Stimulated activated CD8-positive, alpha-beta memory T cell treated with anti-CD3 and anti-CD28 coated beads, Interleukin-12 subunit alpha, Interleukin-12 subunit beta, amount 100 ng/mL, for 4 hours (primary cell): Measurements from ENCODE around the gene FAM111B.

Source experiments
- DNase-seq: peaks from one replicate; pipeline ENCODE4 v3.0.0-alpha.2; 2020; ENCODE audit warnings: low read depth

The FAM111B gene

DNA sequence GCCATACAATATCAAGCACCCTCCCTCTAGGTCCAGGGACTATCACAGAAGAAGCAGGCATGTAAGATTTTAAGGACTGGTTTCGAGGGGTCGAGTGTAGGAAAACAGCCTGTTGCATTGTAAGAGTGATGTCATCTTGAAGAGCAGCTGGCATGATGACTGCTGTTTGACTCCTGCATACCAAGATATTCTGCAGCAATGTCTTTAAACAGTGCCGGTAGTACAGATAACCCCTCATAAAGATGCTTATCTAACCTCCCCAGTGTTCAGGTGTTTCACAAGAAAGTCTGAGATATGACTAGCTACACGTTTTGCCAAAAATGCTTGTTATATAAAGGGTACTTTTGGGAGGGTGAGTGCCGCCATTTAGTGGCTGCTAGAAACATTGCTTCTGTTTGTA is 47.6 kb downstream of the FAM111B start:
- no peak for DNase-seq

- no peak for DNase-seq
Measured at GRCh38 chr11:59157433-59157832, 50.4 kb downstream of the FAM111B start.

- no peak for DNase-seq
Measured at GRCh38 chr11:59158206-59159068, 51.4 kb downstream of the FAM111B start.

GRCh38 chr11:59164028-59164427 is 57.0 kb downstream of the FAM111B start:
- no peak for DNase-seq

DNA sequence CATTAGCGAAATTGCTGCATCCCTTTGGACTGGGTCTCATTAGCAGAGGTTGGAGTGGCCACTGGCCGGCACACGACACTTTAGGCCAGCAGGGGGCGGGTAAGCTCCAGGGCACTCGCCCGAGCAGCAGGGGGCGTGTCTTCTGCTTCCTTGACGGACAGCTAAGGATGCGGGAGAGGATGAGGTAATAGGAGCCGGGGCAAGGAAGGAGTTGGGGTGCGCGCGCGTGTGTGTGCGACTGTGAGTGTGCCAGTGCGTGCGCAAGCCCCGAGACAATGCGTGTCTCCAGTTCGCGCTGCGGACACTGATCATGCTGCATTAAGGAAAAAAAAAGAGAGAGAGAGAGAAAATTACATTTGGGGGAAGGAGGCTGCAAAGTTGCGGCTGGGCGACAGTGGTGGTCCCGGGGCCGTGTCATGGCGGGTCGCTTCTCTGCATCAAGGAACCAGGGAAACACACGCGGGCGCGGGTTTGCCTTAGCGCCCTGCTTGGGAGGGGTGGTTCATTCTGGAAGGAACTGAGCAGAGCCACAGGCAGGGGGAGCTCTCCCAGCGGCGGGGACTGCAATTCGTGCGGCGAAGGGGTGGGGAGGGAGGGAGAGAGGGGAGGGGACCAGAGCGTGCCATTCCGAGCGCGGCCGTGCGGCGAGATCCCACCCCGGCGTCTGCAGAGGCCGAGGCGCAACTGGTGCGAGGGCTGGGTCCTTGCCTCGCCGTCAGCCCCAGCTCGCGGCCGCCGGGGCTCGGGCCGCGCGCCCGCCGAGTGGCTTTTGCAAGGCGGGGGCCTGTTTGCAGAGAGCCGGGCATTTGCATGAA is 64.7 kb downstream of the FAM111B start, which contains the start of gene DTX4:
TSS of gene DTX4 (plus strand) at position 625 of the 815 bp plus-strand sequence. CDS start 464 bp downstream, outside the sequence.
- peak; percentile 71 for DNase-seq

DNA sequence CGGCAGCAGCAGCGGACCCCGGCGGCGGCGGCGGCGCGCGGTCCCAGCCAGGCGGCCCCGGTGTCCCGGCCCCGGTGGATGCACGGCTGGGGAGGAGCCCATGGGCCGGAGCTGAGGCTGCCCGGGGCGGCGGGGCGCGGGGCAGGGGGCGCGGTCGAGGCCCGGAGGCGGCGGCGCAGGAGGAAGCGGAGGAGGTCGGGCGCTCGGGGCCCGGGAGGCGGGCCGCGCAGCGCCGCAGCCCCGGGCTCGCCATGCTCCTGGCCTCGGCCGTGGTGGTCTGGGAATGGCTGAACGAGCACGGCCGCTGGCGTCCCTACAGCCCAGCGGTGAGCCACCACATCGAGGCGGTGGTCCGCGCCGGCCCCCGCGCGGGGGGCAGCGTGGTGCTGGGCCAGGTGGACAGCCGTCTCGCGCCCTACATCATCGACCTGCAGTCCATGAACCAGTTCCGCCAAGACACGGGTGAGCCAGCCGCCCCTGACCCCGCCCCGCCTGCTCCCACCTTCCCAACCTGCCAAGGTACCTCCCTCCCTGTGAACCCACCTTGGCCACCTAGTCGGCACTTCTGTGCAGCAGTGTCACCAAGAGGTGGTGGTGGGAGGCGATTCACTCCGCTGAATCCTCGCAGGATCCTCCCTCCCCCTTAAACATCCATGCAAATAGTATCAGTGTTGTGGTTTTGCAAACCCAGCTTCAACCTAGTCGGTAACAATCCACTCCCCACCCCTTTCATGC is 65.5 kb downstream of the FAM111B start:
- no peak for DNase-seq

DNA sequence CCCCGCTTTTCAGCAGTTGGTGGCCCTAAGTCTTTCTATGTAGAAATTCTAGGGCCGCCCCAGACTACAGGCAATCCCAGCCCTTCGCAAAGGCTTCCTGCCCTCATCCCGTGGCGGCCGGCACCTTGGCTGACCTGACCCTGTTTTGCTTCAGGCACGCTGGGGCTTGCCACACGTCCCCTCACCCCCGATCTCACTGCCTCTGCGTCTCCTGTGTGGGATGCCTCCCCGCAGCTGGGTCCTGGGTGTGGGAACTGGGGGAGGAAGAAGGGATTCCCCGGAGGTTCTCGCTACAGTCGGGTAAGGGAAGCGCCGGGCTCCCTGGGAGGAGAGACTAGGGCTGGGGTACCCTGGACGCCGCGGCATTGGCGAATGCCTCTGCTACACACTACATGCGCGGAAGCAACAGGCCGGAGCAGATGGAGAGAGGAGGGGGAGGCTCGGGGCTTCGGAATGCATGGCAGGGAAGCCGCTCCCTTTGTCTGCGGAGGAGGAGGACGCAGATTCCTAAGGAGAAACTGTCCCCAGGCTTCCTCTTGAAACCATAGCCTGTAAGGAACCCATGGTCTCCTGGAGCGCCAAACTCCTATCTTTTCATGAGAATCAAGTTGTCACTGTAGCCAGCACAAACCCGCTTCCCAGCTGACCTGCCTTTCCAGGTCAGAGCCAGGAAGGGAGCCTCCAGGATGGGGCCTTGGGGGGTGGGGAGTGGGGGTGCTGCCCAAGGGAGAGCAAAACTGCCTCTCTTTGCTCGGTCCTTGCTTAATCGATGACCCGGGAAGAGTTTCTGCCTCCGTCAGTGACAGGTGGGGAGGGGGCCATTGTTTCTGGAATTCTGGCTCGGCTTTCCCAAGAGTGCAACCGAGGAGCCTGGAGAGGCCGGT is 66.3 kb downstream of the FAM111B start:
- DNase-seq, result no peak

GRCh38 chr11:59173964-59174663 is 67.1 kb downstream of the FAM111B start:
- no peak for DNase-seq

DNA sequence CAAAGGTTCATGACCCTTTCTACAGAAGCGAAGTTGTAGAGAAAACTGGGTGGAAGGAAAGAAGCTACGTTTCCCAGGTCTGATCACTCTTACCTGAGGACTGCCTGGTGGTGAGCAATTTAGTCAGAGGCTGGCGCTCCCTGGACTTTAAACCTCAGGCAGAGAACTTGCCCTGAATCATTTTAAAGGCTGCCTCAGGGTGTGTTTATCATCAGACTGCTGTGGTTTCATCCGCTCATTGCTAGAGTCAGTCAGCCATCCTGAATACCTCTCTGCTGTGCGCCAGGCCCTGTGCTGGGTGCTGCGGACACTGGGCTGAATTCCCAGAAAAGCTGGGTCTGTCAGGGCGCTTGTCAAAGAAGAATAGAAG is 67.6 kb downstream of the FAM111B start:
- no peak for DNase-seq

DNA sequence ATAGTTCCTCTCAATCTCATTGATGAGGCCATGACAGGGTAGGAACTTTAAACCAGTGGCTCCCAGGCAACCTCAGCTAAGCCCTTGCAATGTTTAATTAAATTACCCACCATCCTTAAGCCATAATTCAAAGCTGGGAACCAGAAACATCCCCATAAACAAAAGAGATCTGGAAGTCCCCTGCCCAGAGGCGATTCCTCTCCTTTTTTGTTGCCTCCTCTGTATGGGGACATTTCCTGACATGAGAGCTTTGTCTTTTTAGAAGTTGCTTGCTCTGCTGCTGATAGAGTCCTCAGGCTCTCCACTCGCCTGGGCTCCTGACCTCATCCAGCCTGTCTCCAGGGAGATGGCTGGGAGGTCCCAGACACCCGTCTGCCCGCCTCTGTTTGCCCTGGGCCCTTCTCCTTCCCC is 68.1 kb downstream of the FAM111B start:
- DNase-seq, result no peak

GRCh38 chr11:59176330-59176729 is 69.3 kb downstream of the FAM111B start:
- no peak for DNase-seq
